ENCODE results near the gene ELP1.

DNA sequence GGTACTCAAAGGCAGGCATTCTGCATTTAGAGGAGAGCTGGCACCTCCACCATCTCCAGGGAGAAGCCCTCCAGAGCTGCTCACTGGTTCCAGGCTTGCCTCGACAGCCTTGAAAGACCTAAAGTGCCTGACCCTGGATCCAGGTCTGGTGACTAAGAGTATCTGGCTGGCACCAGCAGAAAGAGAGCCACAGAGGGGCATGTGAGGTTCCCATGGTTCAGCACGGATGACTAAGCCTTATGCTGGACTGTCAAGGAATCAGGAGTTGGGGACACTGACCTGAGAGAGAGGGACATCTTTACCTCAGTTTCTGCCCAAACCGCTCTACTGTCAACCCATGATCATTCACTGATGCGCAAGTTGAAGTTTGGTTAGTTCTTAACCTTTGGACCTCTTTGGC is 68.9 kb downstream of the ELP1 start:
- TF ChIP-seq, protein P1, sequence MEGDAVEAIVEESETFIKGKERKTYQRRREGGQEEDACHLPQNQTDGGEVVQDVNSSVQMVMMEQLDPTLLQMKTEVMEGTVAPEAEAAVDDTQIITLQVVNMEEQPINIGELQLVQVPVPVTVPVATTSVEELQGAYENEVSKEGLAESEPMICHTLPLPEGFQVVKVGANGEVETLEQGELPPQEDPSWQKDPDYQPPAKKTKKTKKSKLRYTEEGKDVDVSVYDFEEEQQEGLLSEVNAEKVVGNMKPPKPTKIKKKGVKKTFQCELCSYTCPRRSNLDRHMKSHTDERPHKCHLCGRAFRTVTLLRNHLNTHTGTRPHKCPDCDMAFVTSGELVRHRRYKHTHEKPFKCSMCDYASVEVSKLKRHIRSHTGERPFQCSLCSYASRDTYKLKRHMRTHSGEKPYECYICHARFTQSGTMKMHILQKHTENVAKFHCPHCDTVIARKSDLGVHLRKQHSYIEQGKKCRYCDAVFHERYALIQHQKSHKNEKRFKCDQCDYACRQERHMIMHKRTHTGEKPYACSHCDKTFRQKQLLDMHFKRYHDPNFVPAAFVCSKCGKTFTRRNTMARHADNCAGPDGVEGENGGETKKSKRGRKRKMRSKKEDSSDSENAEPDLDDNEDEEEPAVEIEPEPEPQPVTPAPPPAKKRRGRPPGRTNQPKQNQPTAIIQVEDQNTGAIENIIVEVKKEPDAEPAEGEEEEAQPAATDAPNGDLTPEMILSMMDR (IDR thresholded peaks at IDR 0.05): no peak
- no peak for TF ChIP-seq POLR2A (IDR thresholded peaks at IDR 0.05)

All from testis (tissue), 2 donors.